HG03432 (cell line): ENCODE measurements around the gene BRME1.
A peak's percentile ranks its signal among the peaks of the same experiment; 100 is the strongest.

Experiments used
- ATAC-seq: cut with Tn5 transposase; IDR thresholded peaks from one replicate; pipeline ENCODE4 v1.9.1; 2021; ENCODE audit warnings: mild to moderate bottlenecking, moderate library complexity; ENCODE audit not compliant: unreplicated experiment

BRME1 gene

DNA sequence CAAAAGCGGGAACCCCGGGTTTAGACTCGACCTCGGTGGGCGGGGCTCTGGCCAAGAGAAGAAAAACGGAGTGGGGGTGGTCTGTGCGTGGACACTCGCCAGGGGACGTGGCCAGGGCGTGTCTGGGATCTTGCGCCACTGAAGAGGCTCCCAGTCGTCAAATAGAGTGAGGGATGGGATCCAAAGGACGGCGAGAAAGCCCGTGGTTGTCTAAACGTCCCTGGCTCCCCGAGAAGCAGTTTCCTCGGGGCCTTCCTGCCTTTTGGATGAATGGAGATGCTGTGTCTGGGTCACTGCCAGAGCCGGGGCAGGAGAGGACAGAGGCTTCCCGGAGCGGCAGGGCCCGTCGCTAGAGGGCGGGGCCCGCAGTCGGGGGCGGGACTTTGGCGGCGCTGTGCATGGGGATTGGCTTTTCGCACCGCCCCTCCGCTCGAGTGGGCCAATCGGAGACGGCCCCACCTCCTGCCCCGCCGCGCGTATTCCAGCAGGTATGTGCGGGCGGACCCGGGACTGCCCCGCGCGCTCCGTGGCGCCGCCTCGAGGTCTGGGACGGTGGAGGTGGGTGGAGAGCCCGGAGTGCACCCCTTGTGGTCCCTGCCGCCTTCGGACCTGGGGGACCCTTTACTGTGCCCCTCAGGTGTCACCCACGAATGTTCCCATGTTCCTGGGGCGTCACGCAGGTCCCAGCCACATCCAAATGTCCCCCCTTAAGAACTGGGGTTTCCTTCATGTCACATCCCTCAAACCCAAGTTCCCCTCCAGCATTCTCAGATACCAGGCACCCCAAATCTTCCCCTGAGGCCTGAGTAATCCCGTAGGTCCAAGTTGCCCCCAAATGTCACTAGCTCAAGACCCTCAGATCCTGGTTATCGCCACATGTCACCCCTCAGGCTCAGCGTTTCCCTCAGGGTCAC is 72.3 kb downstream of the BRME1 start:
- ATAC-seq, result peak; percentile 76
